Activated naive CD4-positive, alpha-beta T cell treated with anti-CD3 and anti-CD28 coated beads for 36 hours (primary cell): Measurements from ENCODE around the gene GPC5. TPM values are rescaled to one million over a fixed set of nuclear protein-coding genes. Genes with fewer than 3 reads are reported as not detected.

Experiments used
- CTCF ChIA-PET: fragments of 350-600 bp; sonication (Branson Sonifier 250); formaldehyde crosslinking; loops from one replicate; lab custom pipeline; 2021; ENCODE audit warnings: antibody characterized with exemption; lab: Charles Lee
- DNase-seq: peaks from one replicate; pipeline ENCODE4 v3.0.0-alpha.2; 2020
- H3K27ac Mint-ChIP-seq: one replicate; pipeline ENCODE4 v1.8.0; 2021; ENCODE audit warnings: mild to moderate bottlenecking, mixed read lengths
- H3K27me3 Mint-ChIP-seq: one replicate; pipeline ENCODE4 v1.8.0; 2021; ENCODE audit warnings: low read depth, mixed read lengths
- H3K36me3 Mint-ChIP-seq: one replicate; pipeline ENCODE4 v1.8.0; 2021; ENCODE audit warnings: low read depth, mixed read lengths
- H3K4me1 Mint-ChIP-seq: one replicate; pipeline ENCODE4 v1.8.0; 2021; ENCODE audit warnings: low read depth, mixed read lengths
- H3K4me3 Mint-ChIP-seq: one replicate; pipeline ENCODE4 v1.8.0; 2021; ENCODE audit warnings: mild to moderate bottlenecking, moderate library complexity, mixed read lengths
- H3K9me3 Mint-ChIP-seq: one replicate; pipeline ENCODE4 v1.8.0; 2021; ENCODE audit warnings: mixed read lengths
- intact Hi-C: fragments of 100-400 bp; cut with micrococcal nuclease; formaldehyde crosslinking; loops from one replicate; pipeline ENCODE4 v1.15.1; 2023
- total RNA-seq, 2 experiments: library from RNA; stranded (reverse); gene quantifications; one replicate each; pipeline ENCODE4 v1.2.3, GENCODE V29; 2021

GPC5 gene
- total RNA-seq, 2 experiments from 2014 or later: 0.38 to 0.40 TPM

GRCh38 chr13:92761710-92762109 is 1363.3 kb downstream of the GPC5 start:
- Mint-ChIP-seq H3K36me3 (no peaks in the 10 kb centered on the region), H3K4me1 (no peaks in the 10 kb centered on the region), H3K4me3 (no peak overlapping the region), H3K27ac (no peak overlapping the region), H3K9me3 (peaks cover 11% of the 10 kb centered on the region), H3K27me3 (no peaks in the 10 kb centered on the region)
- DNase-seq: no peak
- CTCF ChIA-PET: no interaction called here
- intact Hi-C loops: no loop called here

- Mint-ChIP-seq H3K4me1 (no peaks in the 10 kb centered on the region), H3K9me3 (peaks cover 4% of the 10 kb centered on the region), H3K4me3 (no peak overlapping the region), H3K27me3 (no peaks in the 10 kb centered on the region), H3K27ac (no peak overlapping the region), H3K36me3 (no peaks in the 10 kb centered on the region)
- intact Hi-C loops: no loop called here
- CTCF ChIA-PET: no interaction called here
- no peak for DNase-seq
Observed at GRCh38 chr13:92767468-92767867, 1369.0 kb downstream of the GPC5 start.

DNA sequence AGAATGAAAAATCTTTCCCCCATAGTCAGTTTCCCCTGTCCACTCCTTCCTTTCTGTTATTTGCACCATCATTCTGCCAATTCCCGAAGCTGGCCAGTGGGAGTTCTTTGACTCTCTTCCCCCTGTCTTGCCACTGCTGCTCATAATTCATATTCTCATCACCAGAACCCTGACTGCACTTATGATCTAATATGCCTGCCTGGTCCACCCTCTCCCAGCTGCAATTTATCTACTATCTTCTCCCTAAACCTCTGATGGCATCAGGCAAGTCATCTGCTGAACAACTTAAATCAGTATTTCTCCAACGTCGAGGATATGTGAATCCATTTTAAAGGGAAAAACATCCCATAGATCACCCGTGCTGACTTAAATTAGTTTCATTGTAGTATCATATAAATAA is 1370.2 kb downstream of the GPC5 start:
- Mint-ChIP-seq H3K27ac (no peak overlapping the region), H3K36me3 (no peaks in the 10 kb centered on the region), H3K9me3 (peaks cover 1% of the 10 kb centered on the region), H3K27me3 (no peaks in the 10 kb centered on the region), H3K4me1 (no peaks in the 10 kb centered on the region), H3K4me3 (no peak overlapping the region)
- CTCF ChIA-PET: interaction anchor here (0.5 kb wide), 1 partner anchor 903 kb away, joined by 3 read pairs; no protein-coding TSS in a partner anchor
- intact Hi-C loops: no loop called here
- no peak for DNase-seq

DNA sequence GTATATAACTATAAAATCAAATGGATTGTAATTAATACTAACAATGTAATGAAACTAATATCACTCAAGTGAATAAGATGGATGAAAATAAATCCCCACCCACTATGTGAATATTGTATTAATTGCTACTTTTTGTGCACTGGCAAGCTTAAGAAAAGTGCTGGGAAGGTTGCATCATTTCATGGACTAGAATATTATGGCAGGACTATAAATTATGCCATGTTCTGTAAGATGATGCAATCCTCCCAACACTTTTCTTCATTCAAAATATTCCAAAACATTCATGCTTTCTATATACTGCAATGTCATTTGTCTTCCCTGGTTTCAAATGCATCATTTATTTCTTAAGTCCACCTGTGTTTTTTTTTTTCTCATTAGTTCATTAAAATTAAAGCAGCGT is 1370.6 kb downstream of the GPC5 start:
- CTCF ChIA-PET: interaction anchor here (0.5 kb wide), 1 partner anchor 902 kb away, joined by 3 read pairs; no protein-coding TSS in a partner anchor
- no peaks in the 10 kb centered on the region for H3K27me3 Mint-ChIP-seq
- DNase-seq: no peak
- no peaks in the 10 kb centered on the region for H3K36me3 Mint-ChIP-seq
- intact Hi-C loops: no loop called here
- H3K4me1 Mint-ChIP-seq: no peaks in the 10 kb centered on the region
- no peak overlapping the region for H3K27ac Mint-ChIP-seq
- H3K9me3 Mint-ChIP-seq: peaks cover 3% of the 10 kb centered on the region
- H3K4me3 Mint-ChIP-seq: no peak overlapping the region

GRCh38 chr13:92775658-92776057 is 1377.2 kb downstream of the GPC5 start:
- H3K27me3 Mint-ChIP-seq: peaks cover 2% of the 10 kb centered on the region
- intact Hi-C loops: no loop called here
- peaks cover 3% of the 10 kb centered on the region for H3K9me3 Mint-ChIP-seq
- no peaks in the 10 kb centered on the region for H3K36me3 Mint-ChIP-seq
- CTCF ChIA-PET: no interaction called here
- no peak overlapping the region for H3K27ac Mint-ChIP-seq
- no peaks in the 10 kb centered on the region for H3K4me1 Mint-ChIP-seq
- no peak overlapping the region for H3K4me3 Mint-ChIP-seq
- no peak for DNase-seq

DNA sequence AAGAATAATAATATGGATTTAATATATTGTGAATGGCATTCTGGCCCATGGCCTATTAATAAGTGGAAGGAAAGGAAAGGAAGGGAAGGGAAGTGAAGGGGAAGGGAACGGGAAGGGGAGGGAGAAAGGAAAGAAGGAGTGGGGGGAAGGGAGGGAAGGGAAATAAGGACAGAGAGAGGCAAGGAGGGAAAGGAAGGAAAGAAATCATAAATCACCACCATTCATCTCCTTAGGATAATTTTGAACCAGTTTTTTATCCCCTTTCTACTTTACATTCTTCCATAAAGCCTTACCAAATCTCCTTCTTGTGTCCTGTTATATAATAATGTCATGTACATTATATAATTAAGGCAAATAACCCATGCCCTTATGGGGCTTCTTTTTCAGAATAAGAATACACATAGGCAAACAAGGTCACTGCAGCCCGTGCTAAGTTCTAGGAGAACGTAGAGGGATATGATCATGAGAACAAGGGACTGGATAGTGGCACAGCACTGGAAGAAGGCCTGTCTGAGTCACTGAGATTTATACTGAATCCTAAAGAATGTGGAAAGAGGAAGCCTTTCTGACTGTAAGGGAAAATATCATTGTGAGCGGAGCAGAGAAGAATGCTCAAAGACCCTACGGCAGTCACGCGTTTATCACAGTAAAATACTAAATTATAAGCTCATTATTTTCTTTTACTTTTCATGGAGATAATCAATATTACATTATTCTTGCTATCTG is 1383.7 kb downstream of the GPC5 start:
- H3K9me3 Mint-ChIP-seq: no peaks in the 10 kb centered on the region
- H3K4me3 Mint-ChIP-seq: no peak overlapping the region
- DNase-seq: no peak
- no peaks in the 10 kb centered on the region for H3K4me1 Mint-ChIP-seq
- H3K36me3 Mint-ChIP-seq: no peaks in the 10 kb centered on the region
- no peak overlapping the region for H3K27ac Mint-ChIP-seq
- CTCF ChIA-PET: no interaction called here
- intact Hi-C loops: loop anchor here (5.0 kb wide), 1 partner anchor 1105 kb away; no protein-coding TSS in a partner anchor
- no peaks in the 10 kb centered on the region for H3K27me3 Mint-ChIP-seq

DNA sequence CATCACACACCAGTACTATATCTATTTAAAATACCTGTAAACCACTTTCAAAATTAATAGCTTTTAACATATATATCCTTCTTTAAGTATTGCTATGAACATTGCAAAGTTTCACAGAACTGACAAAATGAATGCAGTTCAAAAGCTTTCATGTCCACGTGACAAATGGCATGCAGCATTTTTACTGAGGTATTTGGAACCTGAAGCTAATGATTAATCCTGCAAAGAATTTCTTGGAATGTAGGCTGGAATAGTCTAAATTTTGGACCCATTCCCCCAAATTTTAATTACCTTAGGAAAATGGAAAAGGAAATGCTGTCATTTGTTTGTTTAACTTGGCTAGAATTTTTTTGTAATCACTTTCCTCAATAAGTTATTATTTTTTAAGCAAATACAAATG is 1404.4 kb downstream of the GPC5 start:
- Mint-ChIP-seq H3K4me1 (peaks cover 6% of the 10 kb centered on the region), H3K9me3 (no peaks in the 10 kb centered on the region), H3K36me3 (no peaks in the 10 kb centered on the region), H3K27me3 (no peaks in the 10 kb centered on the region), H3K27ac (no peak overlapping the region), H3K4me3 (no peak overlapping the region)
- intact Hi-C loops: no loop called here
- no peak for DNase-seq
- CTCF ChIA-PET: interaction anchor here (1.1 kb wide), 1 partner anchor 230 kb away, joined by 3 read pairs; no protein-coding TSS in a partner anchor

DNA sequence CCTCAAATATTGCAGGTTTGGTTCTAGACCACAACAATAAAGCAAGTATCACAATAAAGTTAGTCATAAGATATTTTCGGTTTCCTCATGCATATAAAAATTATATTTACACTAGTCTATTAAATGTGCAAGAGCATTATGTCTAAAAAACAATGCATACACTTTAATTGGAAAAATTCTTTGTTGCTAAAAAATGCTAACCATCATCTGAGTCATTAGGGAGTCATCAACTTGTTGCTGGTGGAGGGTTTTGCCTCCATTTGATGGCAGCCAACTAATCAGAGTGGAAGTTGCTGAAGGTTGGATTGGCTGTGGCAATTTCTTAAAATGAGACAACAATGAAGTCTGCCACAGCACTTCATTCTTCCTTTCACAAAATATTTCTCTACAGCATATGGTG is 1405.9 kb downstream of the GPC5 start:
- no peak for DNase-seq
- no peak overlapping the region for H3K4me3 Mint-ChIP-seq
- intact Hi-C loops: no loop called here
- CTCF ChIA-PET: interaction anchor here (0.5 kb wide), 1 partner anchor 129 kb away, joined by 3 read pairs; no protein-coding TSS in a partner anchor
- peaks cover 6% of the 10 kb centered on the region for H3K4me1 Mint-ChIP-seq
- H3K27ac Mint-ChIP-seq: no peak overlapping the region
- H3K27me3 Mint-ChIP-seq: no peaks in the 10 kb centered on the region
- H3K36me3 Mint-ChIP-seq: no peaks in the 10 kb centered on the region
- no peaks in the 10 kb centered on the region for H3K9me3 Mint-ChIP-seq

DNA sequence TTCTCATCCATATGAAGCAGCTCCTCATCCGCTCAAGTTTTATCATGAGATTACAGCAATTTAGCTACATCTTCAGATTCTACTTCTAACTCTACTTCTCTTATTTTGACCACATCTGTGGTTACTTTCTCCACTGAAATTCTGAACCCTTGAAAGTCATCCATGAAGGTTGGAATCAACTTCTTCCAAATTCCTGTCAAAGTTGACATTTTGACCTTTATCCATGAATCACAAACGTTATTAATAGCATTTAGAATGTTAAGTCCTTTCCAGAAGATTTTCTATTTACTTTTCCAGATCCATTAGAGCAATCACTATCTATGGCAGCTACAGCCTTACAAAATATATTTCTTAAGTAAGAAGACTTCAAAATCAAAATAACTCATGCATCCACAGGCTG is 1406.5 kb downstream of the GPC5 start:
- Mint-ChIP-seq H3K4me1 (peaks cover 6% of the 10 kb centered on the region), H3K36me3 (no peaks in the 10 kb centered on the region), H3K4me3 (no peak overlapping the region), H3K27me3 (no peaks in the 10 kb centered on the region), H3K27ac (no peak overlapping the region), H3K9me3 (no peaks in the 10 kb centered on the region)
- DNase-seq: no peak
- intact Hi-C loops: no loop called here
- CTCF ChIA-PET: interaction anchor here (0.5 kb wide), 1 partner anchor 129 kb away, joined by 3 read pairs; no protein-coding TSS in a partner anchor

DNA sequence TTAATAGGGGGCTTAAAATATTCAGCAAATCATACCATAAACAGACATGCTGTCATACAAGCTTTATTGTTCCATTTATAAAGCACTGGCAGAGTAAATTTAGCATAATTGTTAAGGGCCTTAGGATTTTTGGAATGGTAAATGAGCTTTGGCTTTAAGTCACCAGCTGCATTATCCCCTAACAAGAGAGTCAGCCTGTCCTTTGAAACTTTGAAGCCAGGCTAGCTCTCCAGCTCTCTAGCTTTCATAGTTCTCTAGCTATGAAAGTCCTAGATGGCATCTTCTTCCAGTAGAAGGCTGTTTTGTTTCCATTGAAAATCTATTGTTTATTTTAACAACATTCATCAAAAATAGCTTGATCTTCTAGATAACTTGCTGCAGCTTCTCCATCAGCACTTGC is 1407.3 kb downstream of the GPC5 start:
- no peaks in the 10 kb centered on the region for H3K9me3 Mint-ChIP-seq
- CTCF ChIA-PET: interaction anchor here (0.6 kb wide), 1 partner anchor 1436 kb away, joined by 4 read pairs; no protein-coding TSS in a partner anchor
- H3K4me3 Mint-ChIP-seq: peak overlapping the region; percentile 36
- no peaks in the 10 kb centered on the region for H3K36me3 Mint-ChIP-seq
- no peak overlapping the region for H3K27ac Mint-ChIP-seq
- H3K4me1 Mint-ChIP-seq: peaks cover 6% of the 10 kb centered on the region
- DNase-seq: no peak
- intact Hi-C loops: no loop called here
- H3K27me3 Mint-ChIP-seq: no peaks in the 10 kb centered on the region

GRCh38 chr13:92806215-92806614 is 1407.8 kb downstream of the GPC5 start:
- intact Hi-C loops: no loop called here
- CTCF ChIA-PET: interaction anchor here (0.6 kb wide), 1 partner anchor 1435 kb away, joined by 4 read pairs; no protein-coding TSS in a partner anchor
- no peak for DNase-seq
- H3K9me3 Mint-ChIP-seq: no peaks in the 10 kb centered on the region
- H3K4me3 Mint-ChIP-seq: peak overlapping the region; percentile 36
- peaks cover 6% of the 10 kb centered on the region for H3K4me1 Mint-ChIP-seq
- no peaks in the 10 kb centered on the region for H3K36me3 Mint-ChIP-seq
- H3K27ac Mint-ChIP-seq: no peak overlapping the region
- H3K27me3 Mint-ChIP-seq: no peaks in the 10 kb centered on the region

DNA sequence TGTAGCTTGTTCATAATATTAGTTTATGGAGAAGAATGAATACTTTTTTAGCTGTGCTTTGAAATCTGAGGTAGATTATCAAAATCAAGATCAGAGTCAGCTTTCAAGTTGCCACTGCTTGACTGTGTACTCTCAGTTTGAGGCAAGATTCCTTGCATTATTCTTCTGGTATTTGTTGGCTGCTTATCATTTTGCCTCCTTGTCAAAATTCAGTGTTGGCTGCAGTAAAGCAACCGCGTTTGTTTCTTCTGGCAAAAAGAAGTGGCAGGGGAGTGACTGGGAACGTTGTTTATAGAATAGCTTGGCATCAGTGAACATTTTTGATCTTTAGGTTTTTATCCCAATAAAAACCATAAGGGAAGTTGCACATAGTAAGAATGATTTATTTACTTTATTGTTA is 1408.9 kb downstream of the GPC5 start:
- no peak overlapping the region for H3K27ac Mint-ChIP-seq
- CTCF ChIA-PET: interaction anchor here (0.6 kb wide), 1 partner anchor 262 kb away, joined by 3 read pairs; no protein-coding TSS in a partner anchor
- intact Hi-C loops: no loop called here
- H3K36me3 Mint-ChIP-seq: no peaks in the 10 kb centered on the region
- peaks cover 6% of the 10 kb centered on the region for H3K4me1 Mint-ChIP-seq
- H3K9me3 Mint-ChIP-seq: no peaks in the 10 kb centered on the region
- H3K27me3 Mint-ChIP-seq: no peaks in the 10 kb centered on the region
- no peak for DNase-seq
- no peak overlapping the region for H3K4me3 Mint-ChIP-seq

GRCh38 chr13:92807966-92808365 is 1409.5 kb downstream of the GPC5 start:
- Mint-ChIP-seq H3K9me3 (no peaks in the 10 kb centered on the region), H3K4me3 (no peak overlapping the region), H3K27me3 (no peaks in the 10 kb centered on the region), H3K27ac (no peak overlapping the region), H3K4me1 (peaks cover 6% of the 10 kb centered on the region), H3K36me3 (no peaks in the 10 kb centered on the region)
- no peak for DNase-seq
- intact Hi-C loops: no loop called here
- CTCF ChIA-PET: no interaction called here
